Gastroesophageal sphincter (tissue), 4 donors: Measurements from ENCODE around the gene GATB. TPM values are rescaled to one million over a fixed set of nuclear protein-coding genes. Genes with fewer than 3 reads are reported as not detected.

ENCODE experiments used
- ATAC-seq: fragments of 150-250 bp; one replicate; pipeline ENCODE4 v1.9.1; 2016; ENCODE audit warnings: mild to moderate bottlenecking, moderate library complexity
- H3K27ac ChIP-seq, 4 donors: fragments of 200-600 bp; sonication (generic) in 3 of 4; 1 replicate in 3 of 4; 2 replicates in 1 of 4; pipeline ENCODE4 v1.5.1; 2016 to 2019
- H3K27me3 ChIP-seq: fragments of 200-600 bp; sonication (generic); one replicate; pipeline ENCODE4 v1.5.1; 2019
- H3K36me3 ChIP-seq, 2 donors: fragments of 200-600 bp; sonication (generic); one replicate each; pipeline ENCODE4 v1.5.1; 2019; ENCODE audit warnings: control low read depth in 1 of 2
- H3K4me1 ChIP-seq, 3 donors: fragments of 200-600 bp; sonication (generic); 1 replicate in 2 of 3; 2 replicates in 1 of 3; pipeline ENCODE4 v1.5.1; 2016 to 2019; ENCODE audit warnings: control low read depth in 2 of 3
- H3K4me3 ChIP-seq, 2 donors: fragments of 200-600 bp; sonication (generic); one replicate each; pipeline ENCODE4 v1.5.1; 2019; ENCODE audit warnings: mild to moderate bottlenecking in 1 of 2, moderate library complexity in 1 of 2
- H3K9me3 ChIP-seq, 3 donors: fragments of 200-600 bp; sonication (generic); one replicate each; pipeline ENCODE4 v1.5.1; 2017 to 2019; ENCODE audit warnings: control low read depth in 2 of 3
- CTCF ChIP-seq, 4 experiments: fragments of 200-600 bp in 2 of 4; fragments of 450-650 bp in 2 of 4; sonication (generic) in 1 of 4; IDR thresholded peaks; one replicate each; pipeline ENCODE4 v1.5.1; 2017 to 2019; ENCODE audit warnings: antibody characterized with exemption in 4 of 4, mild to moderate bottlenecking in 2 of 4, moderate library complexity in 2 of 4
- EP300 ChIP-seq: sonication (generic); formaldehyde crosslinking; IDR thresholded peaks from one replicate; pipeline ENCODE4 v1.6.1; 2017; ENCODE audit warnings: antibody characterized with exemption, mild to moderate bottlenecking
- POLR2A ChIP-seq, 2 donors: fragments of 450-650 bp; IDR thresholded peaks; one replicate each; pipeline ENCODE4 v1.6.1; 2017; ENCODE audit warnings: antibody characterized with exemption in 2 of 2, mild to moderate bottlenecking in 2 of 2, moderate library complexity in 1 of 2
- POLR2AphosphoS5 ChIP-seq: sonication (generic); formaldehyde crosslinking; IDR thresholded peaks from one replicate; pipeline ENCODE4 v1.6.1; 2017; ENCODE audit warnings: antibody characterized with exemption
- WGBS, 2 donors: methylation state at CpG; one replicate each; pipeline ENCODE4 v1.1.5; 2018; ENCODE audit warnings: low coverage in 1 of 2; 5-methylcytosine and 5-hydroxymethylcytosine counted together
- total RNA-seq, 4 donors: library from RNA; depleted of rRNA; stranded (reverse); fragments of >200 nt; gene quantifications; one replicate each; pipeline ENCODE4 v1.1.0, GENCODE V29; 2016

GATB gene
- total RNA-seq, 4 donors from 2014 or later: 10.6 to 22.4 (median 16.6) TPM

- no peaks in the 10 kb centered on the region for H3K4me1 ChIP-seq
- no peaks in the 10 kb centered on the region for H3K36me3 ChIP-seq
- no peak overlapping the region for H3K4me3 ChIP-seq
- no peak overlapping the region for H3K27ac ChIP-seq
- no peaks in the 10 kb centered on the region for H3K9me3 ChIP-seq
- ATAC-seq: no peak
- H3K27me3 ChIP-seq: no peaks in the 10 kb centered on the region
- TF ChIP-seq POLR2AphosphoS5 (no peak), POLR2A (IDR thresholded peaks at IDR 0.05) (no peak), CTCF (IDR thresholded peaks at IDR 0.05) (no peak), EP300 (no peak)
- 91 to 100% methylated on average over 1 to 4 of the region's 4 CpGs for WGBS, 2 donors
Observed at GRCh38 chr4:151643564-151643963, 117.2 kb downstream of the GATB start.

GRCh38 chr4:151641983-151642382 lies 118.8 kb downstream of the GATB start:
- 70 to 73% methylated on average over 2 of the region's 2 CpGs for WGBS, 2 donors

GRCh38 chr4:151641167-151641566 lies 119.6 kb downstream of the GATB start:
- Histone ChIP-seq H3K36me3 (no peaks in the 10 kb centered on the region), H3K27ac (no peak overlapping the region), H3K9me3 (no peaks in the 10 kb centered on the region), H3K4me1 (no peaks in the 10 kb centered on the region), H3K4me3 (no peak overlapping the region), H3K27me3 (no peaks in the 10 kb centered on the region)
- no peak for TF ChIP-seq EP300
- no peak for TF ChIP-seq POLR2AphosphoS5
- no peak for TF ChIP-seq CTCF (IDR thresholded peaks at IDR 0.05)
- ATAC-seq: no peak
- WGBS, 2 donors: 79 to 100% methylated on average over 2 of the region's 2 CpGs

More at GRCh38 chr4:151641983-151642382, 118.8 kb downstream of the GATB start:
- Histone ChIP-seq H3K4me1 (no peaks in the 10 kb centered on the region), H3K9me3 (no peaks in the 10 kb centered on the region), H3K27ac (no peak overlapping the region), H3K36me3 (no peaks in the 10 kb centered on the region), H3K4me3 (no peak overlapping the region), H3K27me3 (no peaks in the 10 kb centered on the region)
- ATAC-seq: no peak
- TF ChIP-seq CTCF (IDR thresholded peaks at IDR 0.05) (no peak), EP300 (no peak), POLR2A (IDR thresholded peaks at IDR 0.05) (no peak), POLR2AphosphoS5 (no peak)

GRCh38 chr4:151640381-151640780 lies 120.4 kb downstream of the GATB start:
- Histone ChIP-seq H3K9me3 (no peaks in the 10 kb centered on the region), H3K4me1 (no peaks in the 10 kb centered on the region), H3K36me3 (no peaks in the 10 kb centered on the region), H3K27me3 (no peaks in the 10 kb centered on the region), H3K4me3 (no peak overlapping the region), H3K27ac (no peak overlapping the region)
- no peak for TF ChIP-seq POLR2A (IDR thresholded peaks at IDR 0.05)
- no peak for TF ChIP-seq POLR2AphosphoS5
- no peak for TF ChIP-seq EP300
- TF ChIP-seq CTCF (IDR thresholded peaks at IDR 0.05): no peak
- ATAC-seq: no peak
- WGBS, 2 donors: 42 to 86% methylated on average over 1 of the region's 1 CpG

- no peak for ATAC-seq
- Histone ChIP-seq H3K9me3 (no peaks in the 10 kb centered on the region), H3K27me3 (no peaks in the 10 kb centered on the region), H3K4me1 (no peaks in the 10 kb centered on the region), H3K27ac (no peak overlapping the region), H3K36me3 (no peaks in the 10 kb centered on the region), H3K4me3 (no peak overlapping the region)
- 67 to 80% methylated on average over 1 of the region's 1 CpG for WGBS, 2 donors
- no peak for TF ChIP-seq EP300
- no peak for TF ChIP-seq POLR2A (IDR thresholded peaks at IDR 0.05)
- TF ChIP-seq POLR2AphosphoS5: no peak
- TF ChIP-seq CTCF (IDR thresholded peaks at IDR 0.05): no peak
Observed at GRCh38 chr4:151638295-151638858, 122.4 kb downstream of the GATB start.
